ENCODE results near the gene REX1BD.

Gene REX1BD

DNA sequence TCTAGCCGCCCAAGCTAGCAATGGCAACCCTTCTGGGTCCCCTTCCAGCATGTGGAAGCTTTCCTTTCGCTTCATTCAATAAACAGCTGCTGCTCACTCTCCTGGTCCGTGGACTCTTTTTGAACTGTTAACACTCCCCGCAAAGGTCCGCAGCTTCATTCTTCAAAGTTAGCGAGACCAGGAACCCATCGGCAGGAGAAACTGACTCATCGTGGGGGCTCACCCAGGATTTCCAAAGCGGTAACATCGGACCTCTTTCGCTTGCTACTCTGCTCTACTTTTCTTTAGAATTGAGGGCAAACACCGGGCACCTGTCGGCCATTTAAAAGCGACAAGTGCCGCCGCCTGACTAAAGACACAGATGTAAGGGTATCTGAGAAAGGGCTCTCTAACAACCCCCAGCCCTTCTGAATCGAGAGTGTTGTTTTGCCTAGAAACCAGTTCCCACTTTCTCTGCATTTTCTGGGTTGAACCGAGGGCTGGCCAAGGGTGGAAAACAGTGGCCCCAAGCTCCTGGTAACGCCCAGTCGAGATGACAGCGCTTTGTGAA is 11.2 kb upstream of the REX1BD start:
- Histone ChIP-seq H3K4me3 (ENCODE audit: insufficient read depth, low read length, poor library complexity, severe bottlenecking) (no peak overlapping the region), H3K9ac (ENCODE audit: low read length) (no peak overlapping the region), H3K79me2 (ENCODE audit: insufficient read depth, low read length) (peaks cover 13% of the 10 kb centered on the region), H3K4me2 (ENCODE audit: low read depth, low read length, poor library complexity, severe bottlenecking) (no peak overlapping the region), H3K27ac (ENCODE audit: low read depth, low read length) (no peak overlapping the region), H2AFZ (ENCODE audit: low read depth, low read length, severe bottlenecking) (no peak overlapping the region), H3F3A (ENCODE audit: insufficient read depth) (peaks cover 24% of the 10 kb centered on the region), H3K9me3 (ENCODE audit: insufficient read depth, low read length) (no peaks in the 10 kb centered on the region), H4K20me1 (ENCODE audit: low read depth, low read length) (peaks cover 4% of the 10 kb centered on the region; the same call in 1 of the 2 replicates), H3K27me3 (ENCODE audit: low read length) (no peaks in the 10 kb centered on the region), H3K9me2 (replicated peaks; ENCODE audit: insufficient read depth, low read length) (no peaks in the 10 kb centered on the region), H3K36me3 (ENCODE audit: low read length) (peaks cover 18% of the 10 kb centered on the region; the same call in 1 of the 2 replicates)
- TF ChIP-seq, protein P1, sequence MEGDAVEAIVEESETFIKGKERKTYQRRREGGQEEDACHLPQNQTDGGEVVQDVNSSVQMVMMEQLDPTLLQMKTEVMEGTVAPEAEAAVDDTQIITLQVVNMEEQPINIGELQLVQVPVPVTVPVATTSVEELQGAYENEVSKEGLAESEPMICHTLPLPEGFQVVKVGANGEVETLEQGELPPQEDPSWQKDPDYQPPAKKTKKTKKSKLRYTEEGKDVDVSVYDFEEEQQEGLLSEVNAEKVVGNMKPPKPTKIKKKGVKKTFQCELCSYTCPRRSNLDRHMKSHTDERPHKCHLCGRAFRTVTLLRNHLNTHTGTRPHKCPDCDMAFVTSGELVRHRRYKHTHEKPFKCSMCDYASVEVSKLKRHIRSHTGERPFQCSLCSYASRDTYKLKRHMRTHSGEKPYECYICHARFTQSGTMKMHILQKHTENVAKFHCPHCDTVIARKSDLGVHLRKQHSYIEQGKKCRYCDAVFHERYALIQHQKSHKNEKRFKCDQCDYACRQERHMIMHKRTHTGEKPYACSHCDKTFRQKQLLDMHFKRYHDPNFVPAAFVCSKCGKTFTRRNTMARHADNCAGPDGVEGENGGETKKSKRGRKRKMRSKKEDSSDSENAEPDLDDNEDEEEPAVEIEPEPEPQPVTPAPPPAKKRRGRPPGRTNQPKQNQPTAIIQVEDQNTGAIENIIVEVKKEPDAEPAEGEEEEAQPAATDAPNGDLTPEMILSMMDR (IDR thresholded peaks at IDR 0.05; ENCODE audit: insufficient read depth, low read length, poor library complexity, severe bottlenecking), result no peak
- TF ChIP-seq EZH2phosphoT487 (conservative IDR thresholded peaks at IDR 0.05; ENCODE audit: low read length), result no peak

DNA sequence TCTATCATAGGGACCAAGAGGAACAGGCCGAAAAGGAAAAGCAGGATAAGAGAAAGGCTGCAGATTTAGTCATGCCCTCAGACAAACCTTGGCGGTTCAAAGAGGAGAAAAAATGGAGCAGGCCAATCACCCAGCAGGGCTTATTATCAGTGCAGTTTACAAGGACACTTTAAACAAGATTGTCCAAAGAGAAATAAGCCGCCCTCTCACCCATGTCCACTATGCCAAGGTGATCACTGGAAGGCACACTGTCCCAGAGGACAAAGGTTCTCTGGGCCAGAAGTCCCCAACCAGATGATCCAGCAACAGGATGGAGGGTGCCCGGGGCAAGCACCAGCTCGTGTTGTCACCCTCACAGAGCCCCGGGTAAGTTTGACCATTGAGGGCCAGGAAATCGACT is 8.3 kb upstream of the REX1BD start:
- no peak overlapping the region for H3K4me3 ChIP-seq (ENCODE audit: insufficient read depth, low read length, poor library complexity, severe bottlenecking)
- no peak overlapping the region for H3K9ac ChIP-seq (ENCODE audit: low read length)
- H4K20me1 ChIP-seq (ENCODE audit: low read depth, low read length), result no peaks in the 10 kb centered on the region
- H3F3A ChIP-seq (ENCODE audit: insufficient read depth), result peaks cover 24% of the 10 kb centered on the region
- no peak overlapping the region for H2AFZ ChIP-seq (ENCODE audit: low read depth, low read length, severe bottlenecking)
- no peaks in the 10 kb centered on the region for H3K9me2 ChIP-seq (replicated peaks; ENCODE audit: insufficient read depth, low read length)
- TF ChIP-seq, protein P1 (IDR thresholded peaks at IDR 0.05; ENCODE audit: insufficient read depth, low read length, poor library complexity, severe bottlenecking), result no peak
- no peak for TF ChIP-seq EZH2phosphoT487 (conservative IDR thresholded peaks at IDR 0.05; ENCODE audit: low read length)
- peaks cover 6% of the 10 kb centered on the region; the same call in 1 of the 2 replicates for H3K36me3 ChIP-seq (ENCODE audit: low read length)
- no peaks in the 10 kb centered on the region for H3K9me3 ChIP-seq (ENCODE audit: insufficient read depth, low read length)
- no peak overlapping the region for H3K4me2 ChIP-seq (ENCODE audit: low read depth, low read length, poor library complexity, severe bottlenecking)
- no peaks in the 10 kb centered on the region for H3K79me2 ChIP-seq (ENCODE audit: insufficient read depth, low read length)
- H3K27ac ChIP-seq (ENCODE audit: low read depth, low read length), result no peak overlapping the region
- H3K27me3 ChIP-seq (ENCODE audit: low read length), result no peaks in the 10 kb centered on the region

DNA sequence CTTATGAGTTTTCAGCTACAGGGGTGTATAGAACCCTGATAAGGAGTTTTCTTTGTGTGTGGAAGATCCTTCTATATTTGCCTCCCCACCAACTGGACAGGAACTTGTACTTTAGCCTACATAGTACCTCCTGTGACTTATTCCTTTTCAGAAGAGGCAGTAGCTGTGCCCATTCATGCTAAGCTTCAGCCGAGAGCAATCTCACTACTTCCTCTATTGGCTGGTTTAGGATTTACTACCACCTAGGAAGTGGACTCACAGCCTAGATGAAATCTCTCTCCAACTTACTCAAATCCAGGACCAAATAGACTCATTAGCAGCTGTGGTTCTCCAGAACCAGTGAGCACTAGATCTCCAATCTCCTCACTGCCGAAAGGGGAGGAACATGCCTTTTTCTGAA is 2.3 kb upstream of the REX1BD start:
- Histone ChIP-seq H3K9ac (ENCODE audit: low read length) (no peak overlapping the region), H3F3A (ENCODE audit: insufficient read depth) (peaks cover 11% of the 10 kb centered on the region), H3K4me3 (ENCODE audit: insufficient read depth, low read length, poor library complexity, severe bottlenecking) (no peak overlapping the region), H3K79me2 (ENCODE audit: insufficient read depth, low read length) (no peaks in the 10 kb centered on the region), H2AFZ (ENCODE audit: low read depth, low read length, severe bottlenecking) (no peak overlapping the region), H4K20me1 (ENCODE audit: low read depth, low read length) (no peaks in the 10 kb centered on the region), H3K36me3 (ENCODE audit: low read length) (no peaks in the 10 kb centered on the region), H3K4me2 (ENCODE audit: low read depth, low read length, poor library complexity, severe bottlenecking) (no peak overlapping the region), H3K27ac (ENCODE audit: low read depth, low read length) (no peak overlapping the region), H3K27me3 (ENCODE audit: low read length) (no peaks in the 10 kb centered on the region), H3K9me2 (replicated peaks; ENCODE audit: insufficient read depth, low read length) (no peaks in the 10 kb centered on the region), H3K9me3 (ENCODE audit: insufficient read depth, low read length) (no peaks in the 10 kb centered on the region)
- TF ChIP-seq, protein P1 (IDR thresholded peaks at IDR 0.05; ENCODE audit: insufficient read depth, low read length, poor library complexity, severe bottlenecking), result no peak
- TF ChIP-seq EZH2phosphoT487 (conservative IDR thresholded peaks at IDR 0.05; ENCODE audit: low read length), result no peak
